GM19351 (cell line): ENCODE data around the gene PTX4.
A peak's percentile ranks its signal among the peaks of the same experiment; 100 is the strongest.
"Not testable (repeated sequence)": the region's sequence is repeated elsewhere in the genome, so short reads cannot be mapped to it uniquely, and the experiment has no call there.

Experiments
- ATAC-seq: cut with Tn5 transposase; IDR thresholded peaks from one replicate; pipeline ENCODE4 v1.9.1; 2021; ENCODE audit warnings: mild to moderate bottlenecking, moderate library complexity; ENCODE audit not compliant: unreplicated experiment

Gene PTX4

DNA sequence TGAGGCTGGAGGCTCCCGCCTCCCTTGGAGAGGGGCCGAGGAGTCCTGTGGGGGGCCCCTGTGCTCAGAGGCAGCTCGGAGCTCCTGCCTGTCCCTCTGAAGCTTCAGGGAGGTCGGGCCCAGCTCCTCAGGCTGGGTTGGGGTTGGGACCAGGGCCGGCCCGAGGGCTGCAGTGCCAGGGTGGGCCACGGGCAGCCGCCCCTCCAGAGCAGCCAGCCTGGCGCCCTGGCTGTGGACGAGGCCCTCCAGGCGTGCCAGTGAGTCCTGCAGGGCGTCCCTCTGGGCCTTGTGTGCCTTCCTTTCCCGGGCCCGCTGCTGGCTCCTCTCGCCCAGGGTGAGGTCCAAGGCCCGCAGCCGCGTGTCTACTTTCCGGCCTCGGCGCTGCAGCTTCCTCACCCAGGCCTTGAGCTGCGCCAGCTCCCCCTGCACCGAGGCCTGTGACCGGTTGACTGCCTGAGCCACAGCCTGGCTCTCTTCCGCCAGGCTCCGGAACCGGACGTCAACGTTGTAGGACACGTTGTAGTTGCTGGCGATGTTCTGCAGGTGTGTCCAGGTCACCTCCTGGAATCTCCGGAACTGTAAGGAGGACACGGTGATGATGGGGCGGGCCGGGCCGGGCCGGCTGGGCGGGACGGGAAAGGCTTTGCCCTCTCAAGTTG lies 1.2 kb downstream of the PTX4 start:
- ATAC-seq, result no peak

DNA sequence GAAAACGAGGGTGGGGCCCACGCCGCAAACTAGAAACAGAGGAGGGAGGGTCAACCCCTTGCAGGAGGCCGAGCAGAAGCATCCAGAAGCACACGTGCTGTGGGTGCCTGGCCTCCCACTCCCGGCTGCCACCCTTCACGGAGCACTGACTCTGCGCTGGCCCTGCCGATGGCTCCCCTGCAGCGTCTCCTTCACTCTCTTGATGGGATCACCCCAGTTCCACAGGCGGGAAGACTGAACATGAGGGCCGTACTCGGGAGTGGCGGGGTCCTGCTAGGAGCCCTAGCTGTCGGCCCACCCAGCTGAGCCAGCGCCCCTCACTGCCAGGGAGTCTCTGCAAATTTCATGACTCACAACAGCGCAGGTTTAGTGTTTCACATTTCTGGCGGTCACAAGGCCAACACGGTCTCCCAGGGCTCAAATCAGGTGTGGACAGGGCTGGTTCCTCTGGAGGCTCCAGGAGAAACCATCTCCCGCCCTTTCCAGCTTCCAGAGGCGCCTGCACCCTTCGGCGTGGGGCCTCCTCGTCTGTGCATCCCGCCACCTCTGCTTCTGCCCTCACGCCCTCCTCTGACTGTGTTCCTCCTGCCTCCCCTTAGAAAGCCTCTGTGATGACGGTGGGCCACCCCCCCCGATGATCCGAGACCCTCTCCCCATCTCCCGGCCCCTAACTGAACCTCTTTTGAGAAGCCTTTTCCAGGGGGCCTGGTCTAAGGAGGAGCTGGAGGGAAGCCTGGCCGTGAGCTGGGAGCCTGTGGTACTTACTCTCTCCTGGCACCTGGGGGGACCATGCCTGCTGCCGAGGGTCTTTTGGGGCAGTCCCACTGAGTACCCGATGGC lies 2.0 kb downstream of the PTX4 start:
- no peak for ATAC-seq

- no peak for ATAC-seq
These were observed 2.8 kb downstream of the PTX4 start for GRCh38 chr16:1485847-1486496.

- no peak for ATAC-seq
These were observed 6.6 kb downstream of the PTX4 start for GRCh38 chr16:1481906-1482835.

DNA sequence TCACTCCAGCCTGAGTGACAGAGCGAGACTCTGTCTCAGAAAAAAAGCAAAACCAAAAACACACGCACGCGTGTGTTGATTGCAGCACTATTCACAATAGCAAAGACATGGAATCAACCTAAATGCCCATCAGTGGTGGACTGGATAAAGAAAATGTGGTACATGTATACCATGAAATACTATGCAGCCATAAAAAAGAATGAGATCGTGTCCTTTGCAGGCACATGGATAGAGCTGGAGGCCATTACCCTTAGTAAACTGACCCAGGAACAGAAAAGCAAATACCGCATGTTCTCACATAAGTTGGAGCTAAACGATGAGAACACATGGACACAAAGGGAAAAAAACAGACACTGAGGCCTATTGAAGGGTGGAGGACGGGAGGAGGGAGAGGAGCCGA lies 9.8 kb downstream of the PTX4 start:
- ATAC-seq, result not testable (repeated sequence)

DNA sequence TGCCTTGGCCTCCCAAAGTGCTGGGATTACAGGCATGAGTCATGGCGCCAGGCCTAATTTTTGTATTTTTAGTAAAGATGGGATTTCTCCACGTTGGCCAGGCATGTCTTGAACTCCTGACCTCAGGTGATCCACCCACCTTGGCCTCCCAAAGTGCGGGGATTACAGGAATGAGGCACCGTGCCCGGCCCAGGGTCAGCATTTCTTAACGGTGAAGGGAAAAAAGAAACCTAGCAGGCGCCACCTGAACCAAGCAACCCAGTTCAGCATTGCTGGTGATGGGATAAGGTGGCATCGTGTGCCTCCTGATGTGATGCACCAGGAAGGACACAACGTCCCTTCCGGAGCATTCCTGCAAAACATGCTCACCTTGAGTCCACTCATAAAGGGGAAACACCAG lies 11.7 kb downstream of the PTX4 start:
- no peak for ATAC-seq

DNA sequence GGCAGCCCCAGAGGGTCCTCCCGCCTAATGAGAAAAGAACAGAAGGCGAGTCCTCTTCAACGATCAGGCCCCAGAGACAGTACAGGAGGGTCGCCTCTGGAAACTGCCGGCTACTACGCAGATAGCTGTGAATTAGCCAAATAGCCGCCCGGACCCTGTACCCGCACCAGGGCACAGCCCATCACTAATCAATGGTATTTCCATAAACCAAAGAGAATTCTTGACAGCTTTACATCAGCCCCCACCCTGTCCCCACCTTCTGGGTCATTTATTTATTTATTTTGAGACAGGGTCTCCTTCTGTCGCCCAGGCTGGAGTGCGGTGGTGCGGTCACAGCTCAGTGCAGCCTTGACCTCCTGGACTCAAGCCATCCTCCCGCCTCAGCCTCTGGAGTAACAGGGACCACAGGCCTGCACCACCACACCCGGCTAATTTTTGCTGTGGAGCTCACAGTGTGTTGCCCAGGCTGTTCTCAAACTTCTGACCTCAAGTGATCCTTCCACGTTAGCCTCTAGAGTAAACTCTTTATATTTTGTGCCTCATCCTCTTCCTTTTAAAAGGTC lies 13.1 kb downstream of the PTX4 start:
- ATAC-seq, result no peak

DNA sequence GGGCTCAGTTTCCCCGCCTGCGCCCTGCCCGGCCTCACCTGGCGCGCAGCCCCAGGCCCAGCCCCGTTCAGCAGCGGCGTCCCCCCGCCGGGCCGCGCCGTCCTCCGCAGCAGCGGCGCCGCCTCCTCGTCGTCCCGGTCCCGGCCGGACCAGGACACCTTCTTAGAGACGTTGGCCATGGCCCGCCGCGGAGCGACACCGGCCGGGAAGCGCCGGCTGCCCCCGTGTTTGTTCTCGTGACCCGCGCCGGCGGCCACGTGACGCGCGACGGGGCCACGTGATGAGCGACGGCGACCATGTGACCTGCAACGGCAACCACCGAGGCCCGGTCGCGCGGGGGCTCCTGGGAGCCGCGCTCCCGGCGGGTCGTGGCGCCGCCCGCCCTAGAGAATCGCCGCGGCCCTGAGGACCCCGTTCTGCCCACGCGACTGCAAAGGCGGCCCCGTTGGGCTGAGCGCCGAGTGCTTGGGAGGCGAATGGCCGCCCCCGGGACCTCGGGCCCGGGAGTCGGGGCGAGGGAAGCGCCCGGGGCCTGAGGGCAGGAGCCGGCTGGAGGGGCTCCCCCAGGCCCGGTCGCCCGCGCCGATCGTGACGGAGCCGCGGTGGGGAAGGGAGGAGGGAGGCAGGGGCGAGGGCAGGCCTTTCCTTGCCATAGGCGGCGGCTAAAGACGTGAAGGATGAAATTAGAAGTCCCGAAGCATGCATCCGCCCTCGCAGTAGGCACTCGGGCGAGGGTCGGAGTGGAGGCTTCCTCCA lies 13.8 kb downstream of the PTX4 start, which contains the start of gene CLCN7:
Gene CLCN7 (minus strand): TSS at position 233 of the 756 bp plus-strand sequence. CDS start 54 bp downstream, at position 179.
- ATAC-seq, result peak; percentile 67

GRCh38 chr16:1474082-1474795 lies 14.5 kb downstream of the PTX4 start:
- ATAC-seq, result no peak

GRCh38 chr16:1472974-1473373 lies 15.8 kb downstream of the PTX4 start:
- no peak for ATAC-seq

- no peak for ATAC-seq
These were observed 17.1 kb downstream of the PTX4 start for GRCh38 chr16:1471569-1472194.

DNA sequence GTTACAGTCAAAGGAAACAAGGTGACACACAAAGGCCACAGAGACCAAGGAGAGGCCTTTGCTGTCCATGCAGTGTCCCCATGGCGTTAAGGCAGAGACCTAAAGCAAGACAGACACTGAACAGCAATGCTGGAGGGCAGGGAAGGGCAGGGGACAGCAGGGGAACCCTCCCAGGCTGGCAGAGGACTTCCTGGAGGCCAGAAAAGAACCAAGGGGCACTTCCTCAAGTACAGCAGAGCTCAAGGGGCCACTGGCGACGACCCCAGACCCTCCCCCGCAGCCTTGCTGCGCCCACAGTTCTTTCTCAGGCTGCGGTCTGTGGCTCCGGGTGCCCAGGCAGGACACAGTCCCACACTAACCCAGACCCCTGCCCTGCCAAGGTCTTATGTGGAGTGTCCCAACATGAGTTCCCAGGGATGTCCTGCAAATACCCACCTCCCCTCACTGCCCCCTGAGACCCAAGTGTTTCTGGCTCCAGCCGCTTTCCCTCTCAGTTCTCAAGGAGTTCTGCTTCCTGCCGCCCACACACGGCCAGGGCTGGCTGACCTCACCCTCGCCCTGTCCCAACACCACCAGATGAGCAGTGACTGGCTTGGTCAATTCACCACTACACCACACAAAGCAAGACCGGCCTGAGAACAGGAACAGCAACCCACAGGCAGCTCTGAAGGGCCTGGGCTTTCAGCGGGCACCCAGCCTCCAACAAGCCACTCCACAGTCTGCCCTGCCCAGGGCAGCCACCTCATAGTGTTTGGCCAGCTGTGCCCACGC lies 18.1 kb downstream of the PTX4 start:
- peak; percentile 33 for ATAC-seq

- ATAC-seq, result peak; percentile 59
These were observed 19.0 kb downstream of the PTX4 start for GRCh38 chr16:1469693-1470201.

DNA sequence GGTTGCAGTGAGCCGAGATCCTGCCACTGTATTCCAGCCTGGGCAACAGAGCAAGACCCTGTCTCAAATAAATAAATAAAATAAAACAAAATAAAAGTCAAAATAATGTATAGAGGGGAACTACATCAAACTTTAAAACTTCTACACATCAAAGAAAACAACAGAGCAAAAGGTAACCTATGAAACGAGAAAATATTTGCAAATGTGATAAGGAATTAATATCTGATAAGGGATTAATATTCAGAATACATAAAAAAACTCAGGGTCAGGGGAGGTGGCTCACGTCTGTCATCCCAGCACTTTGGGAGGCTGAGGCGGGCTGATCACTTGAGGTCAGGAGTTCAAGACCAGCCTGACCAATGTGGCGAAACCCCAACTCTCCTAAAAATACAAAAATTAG lies 19.6 kb downstream of the PTX4 start:
- not testable (repeated sequence) for ATAC-seq

DNA sequence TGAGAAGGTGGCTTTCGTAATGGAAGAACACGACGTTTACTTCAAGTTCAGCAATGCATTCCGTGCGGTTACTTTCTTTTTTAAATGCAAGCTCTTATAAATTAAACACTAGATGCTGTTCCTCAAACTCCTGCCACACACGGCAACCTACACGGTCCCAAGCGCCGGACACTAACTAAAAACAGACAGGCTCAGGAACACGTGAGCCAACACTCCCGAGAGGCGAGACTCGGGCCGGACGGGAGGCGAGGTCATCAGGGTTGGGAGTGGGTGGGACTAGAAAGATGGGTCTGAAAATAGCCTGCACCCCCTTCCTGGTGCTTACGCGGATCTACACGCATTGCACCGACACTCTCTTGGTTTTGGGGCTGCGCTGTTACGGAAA lies 20.3 kb downstream of the PTX4 start:
- no peak for ATAC-seq

GRCh38 chr16:1466968-1467521 lies 21.7 kb downstream of the PTX4 start:
- ATAC-seq, result no peak

- ATAC-seq, result no peak
These were observed 22.7 kb downstream of the PTX4 start for GRCh38 chr16:1466054-1466453.
